HepG2 (cell line): ENCODE measurements around the gene SPACA9. TPM values are rescaled to one million over a fixed set of nuclear protein-coding genes. Genes with fewer than 3 reads are reported as not detected.

Source experiments
- ATAC-seq: fragments of 200-7000 bp; cut with Tn5 transposase; 3 replicates; pipeline ENCODE4 v1.9.1; 2020; ENCODE audit warnings: mild to moderate bottlenecking, moderate library complexity
- BruUV-seq: library from RNA; stranded (reverse); fragments of 400-500 nt; replicated peaks from 2 replicates; lab custom pipeline; 2021; lab: Mats Ljungman, UMichigan
- CTCF ChIA-PET: fragments of 300-600 bp; formaldehyde crosslinking; extraction: SDS; loops from one replicate; lab custom pipeline; 2021; ENCODE audit warnings: low total read pairs, inconsistent platforms, low intra/inter-chr PET ratio; lab: Yijun Ruan, JAX
- POLR2A ChIA-PET: fragments of 350-600 bp; sonication (Branson Sonifier 250); formaldehyde crosslinking; loops from one replicate; lab custom pipeline; 2020; ENCODE audit warnings: antibody characterized with exemption, inconsistent platforms; lab: Yijun Ruan, JAX
- DNase-seq: peaks from one replicate; pipeline ENCODE4 v3.0.0-alpha.2; 2015; ENCODE audit warnings: low spot score
- FAIRE-seq: peaks from 3 replicates; lab custom pipeline; 2011; peaks lifted over from hg19 to GRCh38; lab: Jason Lieb, UNC
- H2AFZ ChIP-seq: one replicate; pipeline ENCODE4 v1.6.1; 2011; ENCODE audit warnings: low read length, inconsistent platforms
- H3K27ac ChIP-seq: fragments of 300-600 bp; 3 replicates; pipeline ENCODE4 v1.8.0; 2011; ENCODE audit warnings: mixed run types, mild to moderate bottlenecking, mixed read lengths, low read length, inconsistent platforms; ENCODE audit not compliant: insufficient read depth; ENCODE audit errors: extremely low read length
- H3K27me3 ChIP-seq, 2 experiments: fragments of 200-600 bp in 1 of 2; 2 replicates in 1 of 2; 3 replicates in 1 of 2; pipeline versions ENCODE4 v1.6.0 to v1.8.0; 2011; ENCODE audit warnings: low read length in 2 of 2, mild to moderate bottlenecking in 2 of 2, moderate library complexity in 2 of 2, inconsistent platforms in 1 of 2; ENCODE audit not compliant: insufficient read depth in 2 of 2, control insufficient read depth in 1 of 2
- H3K36me3 ChIP-seq, 2 experiments: fragments of 200-600 bp in 1 of 2; replicated peaks in 1 of 2; 2 replicates in 1 of 2; 3 replicates in 1 of 2; pipeline versions ENCODE4 v1.5.1 to v1.8.0; 2011; ENCODE audit warnings: low read length in 2 of 2, inconsistent platforms in 1 of 2; ENCODE audit not compliant: insufficient read depth in 2 of 2, control insufficient read depth in 1 of 2
- H3K4me1 ChIP-seq: 2 replicates; pipeline ENCODE4 v1.5.1; 2012; ENCODE audit warnings: low read length, inconsistent platforms; ENCODE audit not compliant: insufficient read depth
- H3K4me2 ChIP-seq: 2 replicates; pipeline ENCODE4 v1.6.0; 2011; ENCODE audit warnings: low read depth, low read length, inconsistent platforms
- H3K4me3 ChIP-seq, 3 experiments: fragments of 200-600 bp in 1 of 3; sonication (generic), shearing (Covaris generic) in 1 of 3; replicated peaks in 1 of 3; 2 replicates each; pipeline ENCODE4 v1.5.1; 2011 to 2016; ENCODE audit warnings: low read length in 3 of 3, inconsistent platforms in 2 of 3, low read depth in 2 of 3, mild to moderate bottlenecking in 2 of 3, control low read depth in 1 of 3, mixed read lengths in 1 of 3; ENCODE audit not compliant: insufficient read depth in 1 of 3
- H3K79me2 ChIP-seq: one replicate; pipeline ENCODE4 v1.6.1; 2011; ENCODE audit warnings: low read length, inconsistent platforms; ENCODE audit not compliant: insufficient read depth
- H3K9ac ChIP-seq: 2 replicates; pipeline ENCODE4 v1.6.0; 2011; ENCODE audit warnings: mild to moderate bottlenecking, low read depth, low read length, inconsistent platforms; ENCODE audit not compliant: insufficient read depth
- H3K9me3 ChIP-seq: 2 replicates; pipeline ENCODE4 v1.5.1; 2012; ENCODE audit warnings: mild to moderate bottlenecking, low read length
- H4K20me1 ChIP-seq: 2 replicates; pipeline ENCODE4 v1.6.0; 2011; ENCODE audit warnings: inconsistent platforms, mild to moderate bottlenecking, low read length, moderate library complexity; ENCODE audit not compliant: insufficient read depth
- NFAT5 ChIP-seq: sonication (generic); formaldehyde crosslinking; IDR thresholded peaks from 2 replicates; pipeline ENCODE4 v1.4.0; 2020; ENCODE audit warnings: missing genetic modification reagents
- POLR2G ChIP-seq: fragments of 200-400 bp; formaldehyde crosslinking; IDR thresholded peaks from 2 replicates; pipeline ENCODE4 v1.6.1; 2018; ENCODE audit warnings: mild to moderate bottlenecking, low read depth, low read length, moderate library complexity
- TEAD2 ChIP-seq: sonication (generic); formaldehyde crosslinking; IDR thresholded peaks from 2 replicates; pipeline ENCODE4 v1.9.0; 2021; ENCODE audit warnings: missing genetic modification reagents
- TSC22D2 ChIP-seq: sonication (generic); formaldehyde crosslinking; IDR thresholded peaks from 2 replicates; pipeline ENCODE4 v1.5.1; 2020; ENCODE audit warnings: missing genetic modification reagents, mild to moderate bottlenecking, borderline replicate concordance
- ZNF138 ChIP-seq: sonication (generic); formaldehyde crosslinking; IDR thresholded peaks from 2 replicates; pipeline ENCODE4 v1.5.0; 2020; ENCODE audit warnings: mild to moderate bottlenecking, low read depth, missing genetic modification reagents
- ZNF253 ChIP-seq: sonication (generic); formaldehyde crosslinking; IDR thresholded peaks from 2 replicates; pipeline ENCODE4 v1.8.0; 2022; ENCODE audit warnings: mild to moderate bottlenecking, missing genetic modification reagents, borderline replicate concordance
- ZNF781 ChIP-seq: sonication (generic); formaldehyde crosslinking; IDR thresholded peaks from 2 replicates; pipeline ENCODE4 v1.5.1; 2020; ENCODE audit warnings: borderline replicate concordance, mild to moderate bottlenecking, missing genetic modification reagents; ENCODE audit errors: not compliant biosample characterization
- WGBS: methylation state at CpG from one replicate; pipeline ENCODE4 v1.1.6; 2017; ENCODE audit warnings: low lambda C conversion rate; 5-methylcytosine and 5-hydroxymethylcytosine counted together
- in situ Hi-C: cut with HindIII; loops from 2 replicates; pipeline ENCODE4 v1.10.0; 2017; ENCODE audit warnings: low pct_unique_long_range_greater_than_20kb; ENCODE audit not compliant: extremely low pct_ligation_motif_present
- intact Hi-C: fragments of 100-400 bp; cut with micrococcal nuclease; formaldehyde crosslinking; loops from one replicate; pipeline ENCODE4 v1.10.0; 2022; ENCODE audit not compliant: unreplicated experiment
- polyA plus RNA-seq, 8 experiments: library from polyadenylated mRNA; depleted of rRNA in 3 of 8; stranded (reverse) in 7 of 8; unstranded in 1 of 8; fragments of >200 nt; fragmentation: Illumina TruSeq in 4 of 8; extraction: Trizol in 4 of 8; gene quantifications; 2 replicates each; pipeline versions ENCODE4 v1.2.1 to v1.2.3, GENCODE V29; 2011 to 2016; ENCODE audit warnings: low read depth in 4 of 8, missing spikeins in 1 of 8, mixed read lengths in 1 of 8; ENCODE audit not compliant: insufficient read depth in 1 of 8
- total RNA-seq, 5 experiments: library from RNA; depleted of rRNA; stranded (reverse); fragments of >200 nt; fragmentation: Illumina TruSeq; extraction: Trizol; gene quantifications; 2 replicates each; pipeline ENCODE4 v1.2.3, GENCODE V29; 2016; ENCODE audit warnings: low read depth in 1 of 5
- TF ChIP-seq, protein P1 (sequence below): IDR thresholded peaks from 2 replicates; pipeline ENCODE4 v1.6.1; 2012; ENCODE audit warnings: low read length, improper control_type of control experiment

The SPACA9 gene
- total and polyA plus RNA-seq, 2 of the 13 experiments (the other 11 are each of a cell fraction or from before 2014, with no cell fraction given): 0.15 to 0.38 TPM

DNA sequence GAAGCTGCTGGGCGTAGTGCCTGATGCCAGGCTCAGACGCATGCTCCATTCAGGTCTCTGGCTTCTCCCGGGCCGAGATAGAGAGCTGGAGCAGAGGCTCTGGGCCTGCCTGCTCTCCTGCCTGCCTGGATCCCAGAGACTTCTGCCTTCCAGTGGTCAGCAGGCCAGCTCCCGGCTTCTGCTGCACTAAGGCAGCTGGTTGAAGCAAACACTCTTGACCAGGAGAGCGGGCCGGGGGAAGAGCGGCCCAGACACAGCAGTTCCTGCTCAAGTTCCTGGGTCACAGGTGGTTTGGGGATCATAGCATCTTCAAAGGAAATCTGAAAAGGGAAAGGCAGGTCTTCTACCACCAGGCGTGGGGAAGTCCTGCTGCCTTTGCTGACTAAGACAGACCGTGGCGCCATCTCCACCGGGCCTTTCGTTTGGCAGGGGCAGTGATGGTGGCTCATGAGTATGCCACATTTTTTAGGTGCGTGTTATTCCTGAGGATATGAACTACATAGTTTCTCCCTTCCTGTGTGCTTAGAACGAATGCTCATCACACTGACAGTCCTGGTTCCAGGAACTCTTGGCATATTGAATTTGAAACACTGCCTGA, 31.7 kb upstream of the SPACA9 start:
- Histone ChIP-seq H3K27me3 (no peaks in the 10 kb centered on the region; a peak in 1 of 5 replicates), H3K4me1 (peaks cover 22% of the 10 kb centered on the region), H3K9me3 (no peaks in the 10 kb centered on the region), H3K27ac (no peak overlapping the region), H4K20me1 (no peaks in the 10 kb centered on the region), H3K9ac (no peak overlapping the region), H3K79me2 (no peaks in the 10 kb centered on the region), H2AFZ (no peak overlapping the region), H3K4me3 (no peak overlapping the region), H3K36me3 (no peaks in the 10 kb centered on the region), H3K4me2 (no peak overlapping the region)
- 64% methylated on average over 13 of the region's 15 CpGs for WGBS
- ChIA-PET CTCF (no interaction called here), POLR2A (no interaction called here)
- intact Hi-C loops: no loop called here
- BruUV-seq: no TSS peak
- FAIRE-seq: no peak
- no peak for ATAC-seq
- no peak for TF ChIP-seq POLR2G
- DNase-seq: no peak
- in situ Hi-C loops: no loop called here

DNA sequence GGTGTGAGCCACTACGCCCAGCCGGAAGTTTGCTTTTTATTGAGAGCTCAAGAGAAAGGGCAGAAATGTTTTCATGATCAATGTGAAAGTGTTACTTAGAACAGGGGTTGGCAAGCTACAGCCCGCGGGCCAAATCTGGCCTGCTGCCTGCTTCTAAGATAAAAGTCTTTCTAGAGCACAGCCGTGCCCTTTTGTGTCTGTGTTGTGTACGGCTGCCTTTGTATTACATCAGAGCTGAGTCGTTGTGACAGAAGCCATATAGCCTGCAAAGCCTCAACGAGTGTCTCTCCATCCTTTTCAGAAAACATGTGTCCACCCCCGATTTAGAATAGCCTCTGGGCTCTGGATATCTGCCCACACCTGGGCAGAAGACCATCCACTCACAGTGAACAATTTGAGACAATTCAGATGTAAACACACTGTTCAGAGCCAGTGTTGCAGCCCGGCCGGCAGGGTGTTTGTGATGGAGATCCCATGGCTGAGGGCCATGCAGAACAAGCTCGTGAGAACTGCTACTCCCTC, 29.5 kb upstream of the SPACA9 start:
- H4K20me1 ChIP-seq: no peaks in the 10 kb centered on the region
- FAIRE-seq: no peak
- H3K4me3 ChIP-seq: no peak overlapping the region
- peaks cover 22% of the 10 kb centered on the region for H3K4me1 ChIP-seq
- no peaks in the 10 kb centered on the region; a peak in 1 of 5 replicates for H3K27me3 ChIP-seq
- H3K36me3 ChIP-seq: no peaks in the 10 kb centered on the region
- no peaks in the 10 kb centered on the region for H3K9me3 ChIP-seq
- H3K79me2 ChIP-seq: no peaks in the 10 kb centered on the region
- ChIA-PET CTCF (no interaction called here), POLR2A (interaction anchor here (0.8 kb wide), 1 partner anchor 28 kb away, joined by 3 read pairs; no protein-coding TSS in a partner anchor)
- H2AFZ ChIP-seq: no peak overlapping the region
- peak overlapping the region; percentile 46 for H3K4me2 ChIP-seq
- H3K27ac ChIP-seq: no peak overlapping the region
- peak; percentile 26; the same call in 2 of the 3 replicates for ATAC-seq
- no peak for DNase-seq
- in situ Hi-C loops (no loop called here), intact Hi-C loops (no loop called here)
- BruUV-seq: no TSS peak
- WGBS: 32% methylated on average over 11 of the region's 12 CpGs
- H3K9ac ChIP-seq: no peak overlapping the region
- no peak for TF ChIP-seq NFAT5 (CRISPR knock-in tag)
- TF ChIP-seq, protein P1, sequence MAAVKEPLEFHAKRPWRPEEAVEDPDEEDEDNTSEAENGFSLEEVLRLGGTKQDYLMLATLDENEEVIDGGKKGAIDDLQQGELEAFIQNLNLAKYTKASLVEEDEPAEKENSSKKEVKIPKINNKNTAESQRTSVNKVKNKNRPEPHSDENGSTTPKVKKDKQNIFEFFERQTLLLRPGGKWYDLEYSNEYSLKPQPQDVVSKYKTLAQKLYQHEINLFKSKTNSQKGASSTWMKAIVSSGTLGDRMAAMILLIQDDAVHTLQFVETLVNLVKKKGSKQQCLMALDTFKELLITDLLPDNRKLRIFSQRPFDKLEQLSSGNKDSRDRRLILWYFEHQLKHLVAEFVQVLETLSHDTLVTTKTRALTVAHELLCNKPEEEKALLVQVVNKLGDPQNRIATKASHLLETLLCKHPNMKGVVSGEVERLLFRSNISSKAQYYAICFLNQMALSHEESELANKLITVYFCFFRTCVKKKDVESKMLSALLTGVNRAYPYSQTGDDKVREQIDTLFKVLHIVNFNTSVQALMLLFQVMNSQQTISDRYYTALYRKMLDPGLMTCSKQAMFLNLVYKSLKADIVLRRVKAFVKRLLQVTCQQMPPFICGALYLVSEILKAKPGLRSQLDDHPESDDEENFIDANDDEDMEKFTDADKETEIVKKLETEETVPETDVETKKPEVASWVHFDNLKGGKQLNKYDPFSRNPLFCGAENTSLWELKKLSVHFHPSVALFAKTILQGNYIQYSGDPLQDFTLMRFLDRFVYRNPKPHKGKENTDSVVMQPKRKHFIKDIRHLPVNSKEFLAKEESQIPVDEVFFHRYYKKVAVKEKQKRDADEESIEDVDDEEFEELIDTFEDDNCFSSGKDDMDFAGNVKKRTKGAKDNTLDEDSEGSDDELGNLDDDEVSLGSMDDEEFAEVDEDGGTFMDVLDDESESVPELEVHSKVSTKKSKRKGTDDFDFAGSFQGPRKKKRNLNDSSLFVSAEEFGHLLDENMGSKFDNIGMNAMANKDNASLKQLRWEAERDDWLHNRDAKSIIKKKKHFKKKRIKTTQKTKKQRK: no peak
- no peak for TF ChIP-seq TEAD2
- TF ChIP-seq ZNF253: no peak
- no peak for TF ChIP-seq ZNF781 (CRISPR knock-in tag)
- TF ChIP-seq ZNF138 (CRISPR knock-in tag): no peak
- no peak for TF ChIP-seq TSC22D2 (CRISPR knock-in tag)
